GM23338 (cell line): Measurements from ENCODE around the gene P4HTM. TPM values are rescaled to one million over a fixed set of nuclear protein-coding genes. Genes with fewer than 3 reads are reported as not detected.

Experiments
- ATAC-seq: fragments of 200-7000 bp; cut with Tn5 transposase; 3 replicates; pipeline ENCODE4 v1.9.1; 2020
- DNase-seq: peaks from one replicate; pipeline ENCODE4 v3.0.0-alpha.2; 2015; ENCODE audit warnings: low spot score
- H2AFZ ChIP-seq: fragments of 200-600 bp; sonication (generic); 2 replicates; pipeline ENCODE4 v1.8.0; 2016; ENCODE audit warnings: antibody characterized with exemption, mild to moderate bottlenecking, moderate library complexity
- H3F3A ChIP-seq: fragments of 200-600 bp; sonication (generic); replicated peaks from 2 replicates; pipeline ENCODE4 v1.8.0; 2017; ENCODE audit warnings: antibody characterized with exemption, mixed run types, low read depth
- H3K27ac ChIP-seq: fragments of 200-600 bp; sonication (generic); 2 replicates; pipeline ENCODE4 v1.6.1; 2016; ENCODE audit warnings: low read depth
- H3K27me3 ChIP-seq: fragments of 200-600 bp; sonication (generic); 2 replicates; pipeline ENCODE4 v1.8.0; 2016; ENCODE audit warnings: mild to moderate bottlenecking, mixed run types, moderate library complexity; ENCODE audit not compliant: insufficient read depth
- H3K36me3 ChIP-seq: fragments of 200-600 bp; sonication (generic); 2 replicates; pipeline ENCODE4 v1.8.0; 2016; ENCODE audit warnings: mild to moderate bottlenecking; ENCODE audit not compliant: insufficient read depth
- H3K4me1 ChIP-seq: fragments of 200-600 bp; sonication (generic); 2 replicates; pipeline ENCODE4 v1.8.0; 2016; ENCODE audit warnings: mild to moderate bottlenecking, moderate library complexity; ENCODE audit not compliant: insufficient read depth
- H3K4me2 ChIP-seq: fragments of 200-600 bp; sonication (generic); 2 replicates; pipeline ENCODE4 v1.7.1; 2017; ENCODE audit warnings: mixed run types
- H3K4me3 ChIP-seq: fragments of 200-600 bp; sonication (generic); 2 replicates; pipeline ENCODE4 v1.6.1; 2016; ENCODE audit warnings: mixed run types
- H3K79me2 ChIP-seq: fragments of 200-600 bp; sonication (generic); replicated peaks from 2 replicates; pipeline ENCODE4 v1.8.0; 2017; ENCODE audit warnings: mild to moderate bottlenecking; ENCODE audit not compliant: insufficient read depth
- H3K9me2 ChIP-seq: fragments of 200-600 bp; sonication (generic); 2 replicates; pipeline ENCODE4 v1.8.0; 2017; ENCODE audit not compliant: insufficient read depth
- H4K20me1 ChIP-seq: fragments of 200-600 bp; sonication (generic); replicated peaks from 2 replicates; pipeline ENCODE4 v1.8.0; 2017; ENCODE audit warnings: mild to moderate bottlenecking; ENCODE audit not compliant: insufficient read depth
- H3K27ac Mint-ChIP-seq: 2 replicates; pipeline ENCODE4 v1.8.0; 2020; ENCODE audit warnings: inconsistent platforms, mild to moderate bottlenecking, moderate library complexity, mixed read lengths
- H3K27me3 Mint-ChIP-seq: 3 replicates; pipeline ENCODE4 v1.8.0; 2022; ENCODE audit warnings: low read depth, mild to moderate bottlenecking, moderate library complexity, mixed read lengths, inconsistent platforms; ENCODE audit not compliant: insufficient read depth, poor library complexity
- H3K36me3 Mint-ChIP-seq: 3 replicates; pipeline ENCODE4 v1.8.0; 2021; ENCODE audit warnings: low read depth, mild to moderate bottlenecking, inconsistent platforms, moderate library complexity, mixed read lengths
- H3K4me1 Mint-ChIP-seq: 3 replicates; pipeline ENCODE4 v1.8.0; 2020; ENCODE audit warnings: mild to moderate bottlenecking, inconsistent platforms, mixed read lengths
- H3K4me3 Mint-ChIP-seq: 3 replicates; pipeline ENCODE4 v1.8.0; 2021; ENCODE audit warnings: moderate library complexity, mild to moderate bottlenecking, inconsistent platforms, mixed read lengths
- H3K9me3 Mint-ChIP-seq: 3 replicates; pipeline ENCODE4 v1.8.0; 2020; ENCODE audit warnings: moderate library complexity, mild to moderate bottlenecking, inconsistent platforms, mixed read lengths
- CREB1 ChIP-seq: fragments of 250-450 bp; sonication (Bioruptor Pico); IDR thresholded peaks from 2 replicates; pipeline ENCODE4 v1.5.0; 2020; ENCODE audit warnings: low read depth, mild to moderate bottlenecking, moderate library complexity
- EZH2 ChIP-seq: fragments of 200-600 bp; sonication (generic); IDR thresholded peaks from one replicate; pipeline ENCODE4 v1.8.0; 2017; ENCODE audit warnings: antibody characterized with exemption, mild to moderate bottlenecking, low read depth; ENCODE audit not compliant: unreplicated experiment
- EZH2phosphoT487 ChIP-seq: fragments of 200-600 bp; sonication (generic); IDR thresholded peaks from one replicate; pipeline ENCODE4 v1.8.1; 2018; ENCODE audit warnings: antibody characterized with exemption; ENCODE audit not compliant: unreplicated experiment
- NANOG ChIP-seq: IDR thresholded peaks from 2 replicates; pipeline ENCODE4 v1.6.1; 2016; ENCODE audit warnings: antibody characterized with exemption, borderline replicate concordance
- POLR2AphosphoS5 ChIP-seq: IDR thresholded peaks from 2 replicates; pipeline ENCODE4 v1.6.1; 2016; ENCODE audit warnings: antibody characterized with exemption, low read depth
- polyA plus RNA-seq: library from polyadenylated mRNA; unstranded; fragments of >200 nt; fragmentation: Nextera tagmentation; extraction: Ambion mirVana; gene quantifications from 2 replicates; pipeline ENCODE4 v1.2.1, GENCODE V29; 2016
- total RNA-seq: library from RNA; depleted of rRNA; stranded (reverse); fragments of >200 nt; shearing (Covaris generic); gene quantifications from 2 replicates; pipeline ENCODE4 v1.2.3, GENCODE V29; 2014
- TF ChIP-seq, protein P1 (sequence below): IDR thresholded peaks from 2 replicates; pipeline ENCODE4 v1.6.1; 2016; ENCODE audit warnings: antibody characterized with exemption
- TF ChIP-seq, protein P2 (sequence below), 2 experiments: fragments of 200-600 bp in 1 of 2; sonication (generic) in 1 of 2; conservative IDR thresholded peaks; 2 replicates each; pipeline versions ENCODE4 v1.5.1 to v1.6.1; 2016 to 2017; ENCODE audit warnings: antibody characterized with exemption in 2 of 2, low read depth in 2 of 2, mild to moderate bottlenecking in 2 of 2, moderate library complexity in 1 of 2
- TF ChIP-seq, protein P3 (sequence below): fragments of 250-450 bp; sonication (Bioruptor Pico); IDR thresholded peaks from 2 replicates; pipeline ENCODE4 v1.5.0; 2020; ENCODE audit warnings: mild to moderate bottlenecking, moderate library complexity

Gene P4HTM
- total and polyA plus RNA-seq, 2 experiments from 2014 or later, result 15.9 to 28.7 TPM

DNA sequence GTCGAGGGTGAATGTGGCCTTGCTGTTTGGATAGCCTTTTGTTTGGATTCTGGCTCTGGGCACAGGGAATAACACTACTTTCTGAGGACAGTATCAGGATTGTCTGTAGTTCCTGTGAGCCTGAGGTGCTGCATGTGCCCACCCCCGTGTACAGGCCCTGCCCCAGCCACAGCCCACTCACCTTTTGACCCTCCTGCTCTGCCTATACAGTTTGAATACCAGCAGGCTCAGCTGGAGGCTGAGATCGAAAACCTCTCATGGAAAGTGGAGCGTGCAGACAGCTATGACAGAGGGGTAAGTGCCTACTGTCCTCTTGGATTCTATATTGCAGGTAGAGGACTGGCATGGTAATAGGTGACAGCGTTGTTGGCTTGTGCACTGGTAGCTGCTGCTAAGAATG, 7.4 kb upstream of the P4HTM start:
- Histone ChIP-seq H3K4me2 (no peak overlapping the region), H3K36me3 (peaks cover 26% of the 10 kb centered on the region), H3K79me2 (no peaks in the 10 kb centered on the region; the same call in 1 of the 2 replicates), H3K9me2 (no peaks in the 10 kb centered on the region), H3F3A (0 out of 2 replicates have a peak, but pooled peaks cover 15% of the 10 kb centered on the region), H3K27me3 (no peaks in the 10 kb centered on the region), H3K4me1 (no peaks in the 10 kb centered on the region), H2AFZ (no peak overlapping the region), H4K20me1 (peaks cover 28% of the 10 kb centered on the region), H3K4me3 (no peak overlapping the region), H3K27ac (no peak overlapping the region)
- no peak for DNase-seq
- Mint-ChIP-seq H3K9me3 (no peaks in the 10 kb centered on the region), H3K4me1 (no peaks in the 10 kb centered on the region; the same call in 1 of the 3 replicates), H3K27me3 (peaks cover 19% of the 10 kb centered on the region), H3K27ac (no peak overlapping the region), H3K4me3 (no peak overlapping the region), H3K36me3 (peaks cover 70% of the 10 kb centered on the region)
- no peak for ATAC-seq
- TF ChIP-seq EZH2phosphoT487 (no peak), NANOG (no peak)
- TF ChIP-seq, protein P1, sequence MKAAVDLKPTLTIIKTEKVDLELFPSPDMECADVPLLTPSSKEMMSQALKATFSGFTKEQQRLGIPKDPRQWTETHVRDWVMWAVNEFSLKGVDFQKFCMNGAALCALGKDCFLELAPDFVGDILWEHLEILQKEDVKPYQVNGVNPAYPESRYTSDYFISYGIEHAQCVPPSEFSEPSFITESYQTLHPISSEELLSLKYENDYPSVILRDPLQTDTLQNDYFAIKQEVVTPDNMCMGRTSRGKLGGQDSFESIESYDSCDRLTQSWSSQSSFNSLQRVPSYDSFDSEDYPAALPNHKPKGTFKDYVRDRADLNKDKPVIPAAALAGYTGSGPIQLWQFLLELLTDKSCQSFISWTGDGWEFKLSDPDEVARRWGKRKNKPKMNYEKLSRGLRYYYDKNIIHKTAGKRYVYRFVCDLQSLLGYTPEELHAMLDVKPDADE, result no peak

DNA sequence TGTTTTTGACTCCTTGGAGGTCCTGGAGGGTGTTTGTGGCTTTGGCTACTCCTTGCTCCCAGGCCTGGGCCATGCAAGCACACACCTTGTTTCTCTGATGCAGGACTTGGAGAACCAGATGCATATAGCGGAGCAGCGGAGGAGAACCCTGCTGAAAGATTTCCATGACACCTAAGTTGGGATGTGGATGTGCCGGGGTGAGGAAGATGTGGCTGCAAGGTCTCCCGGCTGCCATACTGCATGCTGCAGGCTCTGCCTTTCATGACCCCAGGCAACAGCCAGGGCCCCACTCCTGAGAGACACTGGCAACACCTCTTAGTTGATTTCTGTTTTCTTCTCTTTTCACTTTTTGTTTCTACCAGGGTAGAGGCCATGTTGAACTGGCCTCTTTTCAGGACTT, 6.9 kb upstream of the P4HTM start:
- H3K4me2 ChIP-seq, result no peak overlapping the region
- Mint-ChIP-seq H3K9me3 (no peaks in the 10 kb centered on the region), H3K4me3 (no peak overlapping the region), H3K4me1 (peaks cover 3% of the 10 kb centered on the region), H3K36me3 (peaks cover 69% of the 10 kb centered on the region), H3K27me3 (peaks cover 19% of the 10 kb centered on the region), H3K27ac (no peak overlapping the region)
- H3K4me3 ChIP-seq, result no peak overlapping the region
- H3K36me3 ChIP-seq, result peaks cover 26% of the 10 kb centered on the region
- no peaks in the 10 kb centered on the region for H3K27me3 ChIP-seq
- no peak overlapping the region for H2AFZ ChIP-seq
- no peaks in the 10 kb centered on the region for H3K9me2 ChIP-seq
- H3K79me2 ChIP-seq, result no peaks in the 10 kb centered on the region; the same call in 1 of the 2 replicates
- H3K4me1 ChIP-seq, result no peaks in the 10 kb centered on the region
- DNase-seq (no peak), ATAC-seq (no peak)
- no peak overlapping the region for H3K27ac ChIP-seq
- H4K20me1 ChIP-seq, result peaks cover 28% of the 10 kb centered on the region
- H3F3A ChIP-seq, result 0 out of 2 replicates have a peak, but pooled peaks cover 15% of the 10 kb centered on the region
- TF ChIP-seq, protein P2, sequence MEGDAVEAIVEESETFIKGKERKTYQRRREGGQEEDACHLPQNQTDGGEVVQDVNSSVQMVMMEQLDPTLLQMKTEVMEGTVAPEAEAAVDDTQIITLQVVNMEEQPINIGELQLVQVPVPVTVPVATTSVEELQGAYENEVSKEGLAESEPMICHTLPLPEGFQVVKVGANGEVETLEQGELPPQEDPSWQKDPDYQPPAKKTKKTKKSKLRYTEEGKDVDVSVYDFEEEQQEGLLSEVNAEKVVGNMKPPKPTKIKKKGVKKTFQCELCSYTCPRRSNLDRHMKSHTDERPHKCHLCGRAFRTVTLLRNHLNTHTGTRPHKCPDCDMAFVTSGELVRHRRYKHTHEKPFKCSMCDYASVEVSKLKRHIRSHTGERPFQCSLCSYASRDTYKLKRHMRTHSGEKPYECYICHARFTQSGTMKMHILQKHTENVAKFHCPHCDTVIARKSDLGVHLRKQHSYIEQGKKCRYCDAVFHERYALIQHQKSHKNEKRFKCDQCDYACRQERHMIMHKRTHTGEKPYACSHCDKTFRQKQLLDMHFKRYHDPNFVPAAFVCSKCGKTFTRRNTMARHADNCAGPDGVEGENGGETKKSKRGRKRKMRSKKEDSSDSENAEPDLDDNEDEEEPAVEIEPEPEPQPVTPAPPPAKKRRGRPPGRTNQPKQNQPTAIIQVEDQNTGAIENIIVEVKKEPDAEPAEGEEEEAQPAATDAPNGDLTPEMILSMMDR (conservative IDR thresholded peaks at IDR 0.05; ENCODE audit: low read depth in 2 of 2), result no peak
- TF ChIP-seq EZH2, result no peak
- TF ChIP-seq EZH2phosphoT487, result no peak
- TF ChIP-seq, protein P3, sequence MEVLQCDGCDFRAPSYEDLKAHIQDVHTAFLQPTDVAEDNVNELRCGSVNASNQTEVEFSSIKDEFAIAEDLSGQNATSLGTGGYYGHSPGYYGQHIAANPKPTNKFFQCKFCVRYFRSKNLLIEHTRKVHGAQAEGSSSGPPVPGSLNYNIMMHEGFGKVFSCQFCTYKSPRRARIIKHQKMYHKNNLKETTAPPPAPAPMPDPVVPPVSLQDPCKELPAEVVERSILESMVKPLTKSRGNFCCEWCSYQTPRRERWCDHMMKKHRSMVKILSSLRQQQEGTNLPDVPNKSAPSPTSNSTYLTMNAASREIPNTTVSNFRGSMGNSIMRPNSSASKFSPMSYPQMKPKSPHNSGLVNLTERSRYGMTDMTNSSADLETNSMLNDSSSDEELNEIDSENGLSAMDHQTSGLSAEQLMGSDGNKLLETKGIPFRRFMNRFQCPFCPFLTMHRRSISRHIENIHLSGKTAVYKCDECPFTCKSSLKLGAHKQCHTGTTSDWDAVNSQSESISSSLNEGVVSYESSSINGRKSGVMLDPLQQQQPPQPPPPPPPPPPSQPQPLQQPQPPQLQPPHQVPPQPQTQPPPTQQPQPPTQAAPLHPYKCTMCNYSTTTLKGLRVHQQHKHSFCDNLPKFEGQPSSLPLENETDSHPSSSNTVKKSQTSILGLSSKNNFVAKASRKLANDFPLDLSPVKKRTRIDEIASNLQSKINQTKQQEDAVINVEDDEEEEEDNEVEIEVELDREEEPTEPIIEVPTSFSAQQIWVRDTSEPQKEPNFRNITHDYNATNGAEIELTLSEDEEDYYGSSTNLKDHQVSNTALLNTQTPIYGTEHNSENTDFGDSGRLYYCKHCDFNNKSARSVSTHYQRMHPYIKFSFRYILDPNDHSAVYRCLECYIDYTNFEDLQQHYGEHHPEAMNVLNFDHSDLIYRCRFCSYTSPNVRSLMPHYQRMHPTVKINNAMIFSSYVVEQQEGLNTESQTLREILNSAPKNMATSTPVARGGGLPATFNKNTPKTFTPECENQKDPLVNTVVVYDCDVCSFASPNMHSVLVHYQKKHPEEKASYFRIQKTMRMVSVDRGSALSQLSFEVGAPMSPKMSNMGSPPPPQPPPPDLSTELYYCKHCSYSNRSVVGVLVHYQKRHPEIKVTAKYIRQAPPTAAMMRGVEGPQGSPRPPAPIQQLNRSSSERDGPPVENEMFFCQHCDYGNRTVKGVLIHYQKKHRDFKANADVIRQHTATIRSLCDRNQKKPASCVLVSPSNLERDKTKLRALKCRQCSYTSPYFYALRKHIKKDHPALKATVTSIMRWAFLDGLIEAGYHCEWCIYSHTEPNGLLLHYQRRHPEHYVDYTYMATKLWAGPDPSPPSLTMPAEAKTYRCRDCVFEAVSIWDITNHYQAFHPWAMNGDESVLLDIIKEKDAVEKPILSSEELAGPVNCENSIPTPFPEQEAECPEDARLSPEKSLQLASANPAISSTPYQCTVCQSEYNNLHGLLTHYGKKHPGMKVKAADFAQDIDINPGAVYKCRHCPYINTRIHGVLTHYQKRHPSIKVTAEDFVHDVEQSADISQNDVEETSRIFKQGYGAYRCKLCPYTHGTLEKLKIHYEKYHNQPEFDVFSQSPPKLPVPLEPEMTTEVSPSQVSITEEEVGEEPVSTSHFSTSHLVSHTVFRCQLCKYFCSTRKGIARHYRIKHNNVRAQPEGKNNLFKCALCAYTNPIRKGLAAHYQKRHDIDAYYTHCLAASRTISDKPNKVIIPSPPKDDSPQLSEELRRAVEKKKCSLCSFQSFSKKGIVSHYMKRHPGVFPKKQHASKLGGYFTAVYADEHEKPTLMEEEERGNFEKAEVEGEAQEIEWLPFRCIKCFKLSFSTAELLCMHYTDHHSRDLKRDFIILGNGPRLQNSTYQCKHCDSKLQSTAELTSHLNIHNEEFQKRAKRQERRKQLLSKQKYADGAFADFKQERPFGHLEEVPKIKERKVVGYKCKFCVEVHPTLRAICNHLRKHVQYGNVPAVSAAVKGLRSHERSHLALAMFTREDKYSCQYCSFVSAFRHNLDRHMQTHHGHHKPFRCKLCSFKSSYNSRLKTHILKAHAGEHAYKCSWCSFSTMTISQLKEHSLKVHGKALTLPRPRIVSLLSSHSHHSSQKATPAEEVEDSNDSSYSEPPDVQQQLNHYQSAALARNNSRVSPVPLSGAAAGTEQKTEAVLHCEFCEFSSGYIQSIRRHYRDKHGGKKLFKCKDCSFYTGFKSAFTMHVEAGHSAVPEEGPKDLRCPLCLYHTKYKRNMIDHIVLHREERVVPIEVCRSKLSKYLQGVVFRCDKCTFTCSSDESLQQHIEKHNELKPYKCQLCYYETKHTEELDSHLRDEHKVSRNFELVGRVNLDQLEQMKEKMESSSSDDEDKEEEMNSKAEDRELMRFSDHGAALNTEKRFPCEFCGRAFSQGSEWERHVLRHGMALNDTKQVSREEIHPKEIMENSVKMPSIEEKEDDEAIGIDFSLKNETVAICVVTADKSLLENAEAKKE, result no peak
- TF ChIP-seq, protein P1, result no peak
- TF ChIP-seq POLR2AphosphoS5, result no peak
- no peak for TF ChIP-seq CREB1 (CRISPR knock-in tag)
